OCI-LY7 (cell line): Measurements from ENCODE around the gene KRTAP5-9. TPM values are rescaled to one million over a fixed set of nuclear protein-coding genes. Genes with fewer than 3 reads are reported as not detected.

Experiments
- BruUV-seq: library from RNA; stranded (reverse); fragments of 400-500 nt; replicated peaks from 2 replicates; lab custom pipeline; 2021; lab: Mats Ljungman, UMichigan
- CTCF ChIA-PET: fragments of 300-600 bp; sonication (Branson Sonifier 250); formaldehyde crosslinking; loops from one replicate; lab custom pipeline; 2022; ENCODE audit warnings: antibody characterized with exemption; ENCODE audit not compliant: unreplicated experiment; lab: Charles Lee
- POLR2A ChIA-PET: fragments of 300-600 bp; sonication (Branson Sonifier 250); formaldehyde crosslinking; loops from one replicate; lab custom pipeline; 2022; ENCODE audit warnings: antibody characterized with exemption; lab: Charles Lee
- DNase-seq: peaks from one replicate; pipeline ENCODE4 v3.0.0-alpha.2; 2015; ENCODE audit warnings: low spot score
- H2AFZ ChIP-seq: fragments of 200-600 bp; sonication (generic), shearing (Covaris generic); 2 replicates; pipeline ENCODE4 v1.6.1; 2014; ENCODE audit warnings: mild to moderate bottlenecking, antibody characterized with exemption, low read length, moderate library complexity
- H3K27ac ChIP-seq: fragments of 200-600 bp; sonication (generic); 2 replicates; pipeline ENCODE4 v1.5.1; 2014; ENCODE audit warnings: mixed run types, low read depth, mild to moderate bottlenecking, moderate library complexity, low read length, inconsistent platforms; ENCODE audit not compliant: poor library complexity, severe bottlenecking
- H3K36me3 ChIP-seq: fragments of 200-600 bp; sonication (generic); 2 replicates; pipeline ENCODE4 v1.6.1; 2014; ENCODE audit warnings: mild to moderate bottlenecking, antibody characterized with exemption, low read length, moderate library complexity, mixed read lengths; ENCODE audit not compliant: insufficient read depth
- H3K4me1 ChIP-seq: fragments of 200-600 bp; sonication (generic); 2 replicates; pipeline ENCODE4 v1.5.1; 2014; ENCODE audit warnings: mild to moderate bottlenecking, low read length; ENCODE audit not compliant: insufficient read depth, poor library complexity, severe bottlenecking
- H3K4me2 ChIP-seq: fragments of 200-600 bp; sonication (generic); 2 replicates; pipeline ENCODE4 v1.6.1; 2014; ENCODE audit warnings: mild to moderate bottlenecking, low read length
- H3K4me3 ChIP-seq: fragments of 200-600 bp; sonication (generic); 2 replicates; pipeline ENCODE4 v1.5.1; 2014; ENCODE audit warnings: mild to moderate bottlenecking, low read depth, low read length; ENCODE audit not compliant: poor library complexity, severe bottlenecking
- H3K79me2 ChIP-seq: fragments of 200-600 bp; sonication (generic); 2 replicates; pipeline ENCODE4 v1.6.1; 2016; ENCODE audit warnings: low read depth, mild to moderate bottlenecking, low read length, moderate library complexity, mixed read lengths; ENCODE audit not compliant: insufficient read depth
- H3K9me2 ChIP-seq: fragments of 200-600 bp; sonication (generic); 2 replicates; pipeline ENCODE4 v1.6.1; 2016; ENCODE audit warnings: mild to moderate bottlenecking, low read length, mixed read lengths; ENCODE audit not compliant: insufficient read depth
- H3K9me3 ChIP-seq: fragments of 200-600 bp; sonication (generic); 2 replicates; pipeline ENCODE4 v1.6.1; 2014; ENCODE audit warnings: mild to moderate bottlenecking, mixed run types, low read length, mixed read lengths
- H4K20me1 ChIP-seq: fragments of 200-600 bp; sonication (generic); 2 replicates; pipeline ENCODE4 v1.6.1; 2014; ENCODE audit warnings: mild to moderate bottlenecking, antibody characterized with exemption, low read length, moderate library complexity, mixed read lengths; ENCODE audit not compliant: insufficient read depth
- EZH2phosphoT487 ChIP-seq: fragments of 200-600 bp; sonication (generic); IDR thresholded peaks from 2 replicates; pipeline ENCODE4 v1.6.1; 2018; ENCODE audit warnings: low read depth, borderline replicate concordance, mild to moderate bottlenecking, mixed run types, antibody characterized with exemption, low read length, moderate library complexity, mixed read lengths
- intact Hi-C: fragments of 100-400 bp; cut with micrococcal nuclease; formaldehyde crosslinking; loops from one replicate; pipeline ENCODE4 v1.10.0; 2022; ENCODE audit not compliant: unreplicated experiment
- total RNA-seq, 2 experiments: library from RNA; depleted of rRNA in 1 of 2; stranded (reverse); fragments of >200 nt in 1 of 2; shearing (Covaris generic) in 1 of 2; gene quantifications; 2 replicates each; pipeline ENCODE4 v1.2.3, GENCODE V29; 2014 to 2022
- TF ChIP-seq, protein P1 (sequence below): fragments of 200-600 bp; sonication (generic); conservative IDR thresholded peaks from 2 replicates; pipeline ENCODE4 v1.5.1; 2014; ENCODE audit warnings: mild to moderate bottlenecking, antibody characterized with exemption, low read length, moderate library complexity, mixed read lengths

KRTAP5-9 gene
- total RNA-seq, 2 experiments from 2014 or later = not detected

DNA sequence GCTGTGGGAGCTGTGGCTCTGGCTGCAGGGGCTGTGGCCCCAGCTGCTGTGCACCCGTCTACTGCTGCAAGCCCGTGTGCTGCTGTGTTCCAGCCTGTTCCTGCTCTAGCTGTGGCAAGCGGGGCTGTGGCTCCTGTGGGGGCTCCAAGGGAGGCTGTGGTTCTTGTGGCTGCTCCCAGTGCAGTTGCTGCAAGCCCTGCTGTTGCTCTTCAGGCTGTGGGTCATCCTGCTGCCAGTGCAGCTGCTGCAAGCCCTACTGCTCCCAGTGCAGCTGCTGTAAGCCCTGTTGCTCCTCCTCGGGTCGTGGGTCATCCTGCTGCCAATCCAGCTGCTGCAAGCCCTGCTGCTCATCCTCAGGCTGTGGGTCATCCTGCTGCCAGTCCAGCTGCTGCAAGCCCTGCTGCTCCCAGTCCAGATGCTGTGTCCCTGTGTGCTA lies 514 bp downstream of the KRTAP5-9 start:
- Histone ChIP-seq H2AFZ (no peak overlapping the region), H3K27ac (no peak overlapping the region), H3K9me2 (no peaks in the 10 kb centered on the region), H3K4me2 (no peak overlapping the region), H4K20me1 (no peaks in the 10 kb centered on the region), H3K36me3 (no peaks in the 10 kb centered on the region), H3K4me3 (no peak overlapping the region), H3K9me3 (no peaks in the 10 kb centered on the region), H3K4me1 (no peaks in the 10 kb centered on the region), H3K79me2 (no peaks in the 10 kb centered on the region)
- ChIA-PET POLR2A (no interaction called here), CTCF (no interaction called here)
- no peak for DNase-seq
- no TSS peak for BruUV-seq
- TF ChIP-seq, protein P1, sequence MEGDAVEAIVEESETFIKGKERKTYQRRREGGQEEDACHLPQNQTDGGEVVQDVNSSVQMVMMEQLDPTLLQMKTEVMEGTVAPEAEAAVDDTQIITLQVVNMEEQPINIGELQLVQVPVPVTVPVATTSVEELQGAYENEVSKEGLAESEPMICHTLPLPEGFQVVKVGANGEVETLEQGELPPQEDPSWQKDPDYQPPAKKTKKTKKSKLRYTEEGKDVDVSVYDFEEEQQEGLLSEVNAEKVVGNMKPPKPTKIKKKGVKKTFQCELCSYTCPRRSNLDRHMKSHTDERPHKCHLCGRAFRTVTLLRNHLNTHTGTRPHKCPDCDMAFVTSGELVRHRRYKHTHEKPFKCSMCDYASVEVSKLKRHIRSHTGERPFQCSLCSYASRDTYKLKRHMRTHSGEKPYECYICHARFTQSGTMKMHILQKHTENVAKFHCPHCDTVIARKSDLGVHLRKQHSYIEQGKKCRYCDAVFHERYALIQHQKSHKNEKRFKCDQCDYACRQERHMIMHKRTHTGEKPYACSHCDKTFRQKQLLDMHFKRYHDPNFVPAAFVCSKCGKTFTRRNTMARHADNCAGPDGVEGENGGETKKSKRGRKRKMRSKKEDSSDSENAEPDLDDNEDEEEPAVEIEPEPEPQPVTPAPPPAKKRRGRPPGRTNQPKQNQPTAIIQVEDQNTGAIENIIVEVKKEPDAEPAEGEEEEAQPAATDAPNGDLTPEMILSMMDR = no peak
- TF ChIP-seq EZH2phosphoT487 = no peak
- intact Hi-C loops = no loop called here

DNA sequence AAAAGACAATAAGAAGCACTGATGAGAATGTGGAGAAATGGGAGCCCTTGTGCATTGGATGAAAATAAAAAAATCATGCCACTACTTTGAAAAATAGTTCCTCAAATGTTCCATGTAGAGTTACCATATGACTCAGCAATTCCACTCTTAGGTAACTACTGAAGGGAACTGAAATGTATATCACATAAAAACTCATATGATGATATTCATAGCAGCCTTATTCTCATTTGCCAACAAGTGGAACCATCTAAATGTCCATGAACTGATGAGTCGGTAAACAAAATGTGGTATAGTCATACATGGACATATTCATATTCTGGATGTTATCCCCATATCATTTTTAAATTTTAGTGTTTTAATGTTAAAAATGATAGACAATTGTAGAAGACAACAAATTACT lies 3.5 kb downstream of the KRTAP5-9 start:
- H4K20me1 ChIP-seq = no peaks in the 10 kb centered on the region
- no peak overlapping the region for H3K4me3 ChIP-seq
- no peak for TF ChIP-seq EZH2phosphoT487
- TF ChIP-seq, protein P1 = no peak
- H3K36me3 ChIP-seq = no peaks in the 10 kb centered on the region
- no TSS peak for BruUV-seq
- H3K27ac ChIP-seq = no peak overlapping the region
- POLR2A ChIA-PET = no interaction called here
- H3K4me1 ChIP-seq = no peaks in the 10 kb centered on the region
- no peaks in the 10 kb centered on the region for H3K9me3 ChIP-seq
- intact Hi-C loops = no loop called here
- no peaks in the 10 kb centered on the region for H3K9me2 ChIP-seq
- no peaks in the 10 kb centered on the region for H3K79me2 ChIP-seq
- CTCF ChIA-PET = no interaction called here
- no peak for DNase-seq
- no peak overlapping the region for H2AFZ ChIP-seq
- no peak overlapping the region for H3K4me2 ChIP-seq

DNA sequence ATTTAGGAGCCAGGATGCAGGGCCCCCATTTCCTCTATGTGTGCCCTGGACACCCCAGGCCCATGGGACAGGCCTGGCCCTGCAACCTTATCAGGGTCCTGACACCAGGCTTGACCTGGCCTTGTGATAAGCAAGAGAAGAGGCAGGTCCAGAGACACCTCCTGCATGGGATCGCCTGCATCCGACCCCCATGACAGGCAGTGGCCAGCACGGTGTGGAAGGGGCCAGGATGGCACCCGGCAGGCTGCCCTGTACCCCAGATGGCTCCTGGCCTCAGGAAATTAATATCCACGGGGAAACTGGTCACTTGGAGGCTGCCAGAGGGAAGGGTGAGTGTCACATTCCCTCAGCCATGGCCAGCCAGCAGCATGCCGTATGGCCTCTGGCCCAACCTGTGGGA lies 6.8 kb downstream of the KRTAP5-9 start:
- DNase-seq = no peak
- ChIA-PET CTCF (no interaction called here), POLR2A (no interaction called here)
- H3K4me3 ChIP-seq = no peak overlapping the region
- intact Hi-C loops = no loop called here
- no peak for TF ChIP-seq EZH2phosphoT487
- TF ChIP-seq, protein P1 = no peak
- H4K20me1 ChIP-seq = no peaks in the 10 kb centered on the region
- H3K79me2 ChIP-seq = no peaks in the 10 kb centered on the region
- no peaks in the 10 kb centered on the region for H3K36me3 ChIP-seq
- no peak overlapping the region for H2AFZ ChIP-seq
- H3K9me2 ChIP-seq = no peaks in the 10 kb centered on the region
- BruUV-seq = no TSS peak
- no peaks in the 10 kb centered on the region for H3K4me1 ChIP-seq
- no peaks in the 10 kb centered on the region for H3K9me3 ChIP-seq
- H3K27ac ChIP-seq = no peak overlapping the region
- no peak overlapping the region for H3K4me2 ChIP-seq
